Stimulated activated CD4-positive, alpha-beta T cell treated with anti-CD3 and anti-CD28 coated beads, Interleukin-4, amount 100 ng/mL, for 24 hours (primary cell): ENCODE measurements around the gene FOXD4L3.
"Not testable (repeated sequence)": the region's sequence is repeated elsewhere in the genome, so short reads cannot be mapped to it uniquely, and the experiment has no call there.

Experiments
- DNase-seq: peaks from one replicate; pipeline ENCODE4 v3.0.0-alpha.2; 2020

FOXD4L3 gene

GRCh38 chr9:68351689-68352088 lies 49.0 kb downstream of the FOXD4L3 start:
- not testable (repeated sequence) for DNase-seq
